GM18909 (cell line): ENCODE data around the gene DUSP8.

ENCODE experiments used
- ATAC-seq: cut with Tn5 transposase; IDR thresholded peaks from one replicate; pipeline ENCODE4 v1.9.1; 2021; ENCODE audit warnings: mild to moderate bottlenecking; ENCODE audit not compliant: unreplicated experiment, poor library complexity

The DUSP8 gene

GRCh38 chr11:1506981-1507380 lies 65.1 kb downstream of the DUSP8 start:
- ATAC-seq = no peak

GRCh38 chr11:1505480-1505879 lies 66.6 kb downstream of the DUSP8 start:
- ATAC-seq = no peak

DNA sequence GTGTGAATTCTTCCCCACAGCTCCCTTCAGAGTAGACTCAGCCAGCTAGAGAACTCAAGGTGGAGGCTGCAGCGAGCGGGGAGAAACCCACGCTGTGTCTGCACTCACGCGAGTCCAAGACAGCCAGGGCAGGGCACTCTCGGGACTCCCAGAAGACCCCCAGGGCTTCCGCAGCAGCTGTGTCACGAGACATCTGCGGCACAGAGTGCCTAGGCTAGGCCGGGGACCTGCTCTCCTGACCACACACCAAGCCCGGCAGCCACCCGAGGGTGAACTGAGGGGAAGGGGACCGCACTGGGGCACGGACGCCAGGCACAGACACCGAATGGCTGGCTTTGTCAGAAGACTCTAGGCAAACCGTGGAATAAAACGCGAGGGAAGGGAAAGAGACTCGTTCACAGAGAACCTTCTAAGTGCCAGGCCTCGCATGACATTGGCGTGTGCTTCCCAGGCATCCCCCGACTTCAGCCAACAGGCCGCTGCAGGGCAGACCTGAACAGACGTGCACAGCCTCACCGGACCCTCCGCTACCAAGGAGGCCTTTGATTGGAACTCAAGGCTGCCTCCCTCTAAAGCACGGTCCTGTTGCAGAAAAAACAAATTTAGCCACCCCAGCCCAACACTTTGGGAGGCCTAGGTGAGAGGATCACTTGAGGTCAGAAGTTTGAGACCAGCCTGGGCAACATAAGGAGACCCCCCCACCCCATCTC lies 67.3 kb downstream of the DUSP8 start:
- ATAC-seq = no peak

DNA sequence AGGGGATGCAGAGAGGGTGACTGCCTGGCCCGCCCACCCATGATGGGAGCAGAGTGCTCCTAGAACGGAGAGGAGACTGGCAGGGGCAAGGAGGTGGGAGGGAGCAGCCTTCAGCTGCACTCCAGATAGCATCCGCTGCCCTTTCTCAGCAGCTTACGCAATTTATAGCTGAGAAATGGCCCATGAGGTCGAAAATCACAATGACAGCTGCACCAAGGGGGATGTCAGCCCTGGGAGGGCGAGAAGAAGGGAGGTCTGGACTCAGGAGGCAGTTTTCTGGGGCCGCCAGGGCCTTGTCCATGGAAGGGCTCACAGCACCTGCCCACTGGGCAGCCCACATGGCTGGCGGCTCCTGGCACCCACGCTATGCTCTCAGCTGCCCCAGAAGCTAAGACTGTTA lies 67.9 kb downstream of the DUSP8 start:
- ATAC-seq = no peak
